Fibroblast of lung (primary cell): Measurements from ENCODE around the gene LCN9. TPM values are rescaled to one million over a fixed set of nuclear protein-coding genes. Genes with fewer than 3 reads are reported as not detected.

Experiments used
- DNase-seq, 2 donors: peaks; one replicate each; pipeline versions ENCODE4 v3.0.0 to v3.0.0-alpha.2; 2010; ENCODE audit warnings: low read depth in 2 of 2
- H2AFZ ChIP-seq: 2 replicates; pipeline ENCODE4 v1.5.1; 2012; ENCODE audit warnings: low read length, control low read depth, inconsistent platforms
- H3K27ac ChIP-seq: 2 replicates; pipeline ENCODE4 v1.5.1; 2011; ENCODE audit warnings: low read length, control low read depth; ENCODE audit not compliant: insufficient read depth
- H3K27me3 ChIP-seq: 2 replicates; pipeline ENCODE4 v1.5.1; 2011; ENCODE audit warnings: mild to moderate bottlenecking, low read length; ENCODE audit not compliant: control insufficient read depth, insufficient read depth
- H3K36me3 ChIP-seq: 2 replicates; pipeline ENCODE4 v1.5.1; 2011; ENCODE audit warnings: low read length; ENCODE audit not compliant: control insufficient read depth, insufficient read depth
- H3K4me1 ChIP-seq: 2 replicates; pipeline ENCODE4 v1.5.1; 2011; ENCODE audit warnings: low read length; ENCODE audit not compliant: control insufficient read depth, insufficient read depth; ENCODE audit errors: extremely low read depth
- H3K4me2 ChIP-seq: 2 replicates; pipeline ENCODE4 v1.5.1; 2011; ENCODE audit warnings: low read length, control low read depth; ENCODE audit not compliant: insufficient read depth; ENCODE audit errors: extremely low read depth
- H3K4me3 ChIP-seq, 4 experiments: fragments of 200-600 bp in 1 of 4; sonication (generic) in 1 of 4; replicated peaks in 1 of 4; 2 replicates each; pipeline ENCODE4 v1.5.1; 2011 to 2016; ENCODE audit warnings: low read length in 4 of 4, low read depth in 3 of 4, mild to moderate bottlenecking in 3 of 4, control low read depth in 2 of 4, inconsistent platforms in 1 of 4, mixed read lengths in 1 of 4; ENCODE audit not compliant: insufficient read depth in 1 of 4; ENCODE audit errors: control extremely low read depth in 1 of 4
- H3K79me2 ChIP-seq: 2 replicates; pipeline ENCODE4 v1.5.1; 2012; ENCODE audit warnings: mild to moderate bottlenecking, low read length, inconsistent platforms; ENCODE audit not compliant: control insufficient read depth, insufficient read depth
- H3K9ac ChIP-seq: 2 replicates; pipeline ENCODE4 v1.5.1; 2011; ENCODE audit warnings: mild to moderate bottlenecking, low read length, control low read depth; ENCODE audit not compliant: insufficient read depth
- H3K9me3 ChIP-seq: 2 replicates; pipeline ENCODE4 v1.5.1; 2012; ENCODE audit warnings: low read depth, low read length; ENCODE audit not compliant: control insufficient read depth, insufficient read depth
- H4K20me1 ChIP-seq: 2 replicates; pipeline ENCODE4 v1.5.1; 2011; ENCODE audit warnings: low read length; ENCODE audit not compliant: control insufficient read depth, insufficient read depth; ENCODE audit errors: extremely low read depth
- CTCF ChIP-seq, 2 donors: IDR thresholded peaks in 1 of 2; conservative IDR thresholded peaks in 1 of 2; 1 replicate in 1 of 2; 2 replicates in 1 of 2; pipeline ENCODE4 v1.5.1; 2011 to 2012; ENCODE audit warnings: low read length in 2 of 2, control low read depth in 1 of 2, inconsistent platforms in 1 of 2, low read depth in 1 of 2, mild to moderate bottlenecking in 1 of 2
- EZH2 ChIP-seq: IDR thresholded peaks from 2 replicates; pipeline ENCODE4 v1.5.1; 2012; ENCODE audit warnings: low read length, control low read depth, mild to moderate bottlenecking; ENCODE audit errors: missing control alignments
- polyA plus RNA-seq, 2 donors: library from polyadenylated mRNA; depleted of rRNA in 1 of 2; stranded (reverse) in 1 of 2; unstranded in 1 of 2; fragments of >200 nt; gene quantifications; 2 replicates each; pipeline ENCODE4 v1.2.1, GENCODE V29; 2011 to 2012; ENCODE audit warnings: missing spikeins in 1 of 2
- total RNA-seq: library from RNA; depleted of rRNA; stranded (reverse); fragments of >200 nt; gene quantifications from 2 replicates; pipeline ENCODE4 v1.2.1, GENCODE V29; 2014

LCN9 gene
- total and polyA plus RNA-seq, 2 donors (not counting 1 experiment from before 2014, with no cell fraction given), result not detected

- TF ChIP-seq CTCF (conservative IDR thresholded peaks at IDR 0.05 in 1 of 2, IDR thresholded peaks at IDR 0.05 in 1 of 2; ENCODE audit: low read depth in 1 of 2, low read length in 2 of 2) (no peak), EZH2 (no peak)
- Histone ChIP-seq H3K27ac (no peak overlapping the region), H3K9me3 (no peaks in the 10 kb centered on the region), H2AFZ (no peak overlapping the region), H3K4me2 (no peak overlapping the region), H3K4me1 (no peaks in the 10 kb centered on the region), H3K79me2 (no peaks in the 10 kb centered on the region), H3K36me3 (no peaks in the 10 kb centered on the region), H3K4me3 (no peak overlapping the region), H4K20me1 (no peaks in the 10 kb centered on the region), H3K27me3 (no peaks in the 10 kb centered on the region), H3K9ac (no peak overlapping the region)
- no peak for DNase-seq
These were observed 1.2 kb downstream of the LCN9 start for GRCh38 chr9:135664266-135664665.

- no peak overlapping the region for H3K4me2 ChIP-seq
- no peak overlapping the region for H3K9ac ChIP-seq
- no peak overlapping the region for H3K27ac ChIP-seq
- DNase-seq, result no peak
- no peak for TF ChIP-seq EZH2
- TF ChIP-seq CTCF (conservative IDR thresholded peaks at IDR 0.05 in 1 of 2, IDR thresholded peaks at IDR 0.05 in 1 of 2; ENCODE audit: low read depth in 1 of 2, low read length in 2 of 2), result no peak
- no peaks in the 10 kb centered on the region for H3K79me2 ChIP-seq
- no peaks in the 10 kb centered on the region for H3K27me3 ChIP-seq
- no peak overlapping the region for H2AFZ ChIP-seq
- H3K36me3 ChIP-seq, result no peaks in the 10 kb centered on the region
- no peak overlapping the region for H3K4me3 ChIP-seq
- no peaks in the 10 kb centered on the region for H4K20me1 ChIP-seq
- no peaks in the 10 kb centered on the region for H3K4me1 ChIP-seq
- no peaks in the 10 kb centered on the region for H3K9me3 ChIP-seq
These were observed 2.0 kb downstream of the LCN9 start for GRCh38 chr9:135664801-135665794.

- Histone ChIP-seq H4K20me1 (no peaks in the 10 kb centered on the region), H3K4me3 (no peak overlapping the region), H3K9me3 (no peaks in the 10 kb centered on the region), H2AFZ (no peak overlapping the region), H3K79me2 (no peaks in the 10 kb centered on the region), H3K9ac (no peak overlapping the region), H3K27me3 (no peaks in the 10 kb centered on the region), H3K27ac (no peak overlapping the region), H3K4me2 (no peak overlapping the region), H3K4me1 (no peaks in the 10 kb centered on the region), H3K36me3 (no peaks in the 10 kb centered on the region)
- TF ChIP-seq CTCF (conservative IDR thresholded peaks at IDR 0.05 in 1 of 2, IDR thresholded peaks at IDR 0.05 in 1 of 2; ENCODE audit: low read depth in 1 of 2, low read length in 2 of 2), result no peak
- no peak for TF ChIP-seq EZH2
- DNase-seq, result no peak
These were observed 2.7 kb downstream of the LCN9 start for GRCh38 chr9:135665795-135666189.
